GM06990 (cell line): Measurements from ENCODE around the gene SLC12A9.

ENCODE experiments used
- DNase-seq: peaks from one replicate; pipeline ENCODE4 v3.0.0-alpha.2; 2011; ENCODE audit not compliant: insufficient read length; ENCODE audit errors: extremely low read depth
- H3K27me3 ChIP-seq: replicated peaks from 2 replicates; pipeline ENCODE4 v1.6.0; 2011; ENCODE audit warnings: low read length; ENCODE audit not compliant: control insufficient read depth, insufficient read depth
- H3K36me3 ChIP-seq: 2 replicates; pipeline ENCODE4 v1.5.1; 2011; ENCODE audit warnings: low read length; ENCODE audit not compliant: control insufficient read depth, insufficient read depth
- H3K4me3 ChIP-seq: replicated peaks from 2 replicates; pipeline ENCODE4 v1.5.1; 2011; ENCODE audit warnings: low read depth, mild to moderate bottlenecking, control low read depth, low read length
- CTCF ChIP-seq: IDR thresholded peaks from 2 replicates; pipeline ENCODE4 v1.5.1; 2011; ENCODE audit warnings: low read length, control low read depth, mild to moderate bottlenecking, inconsistent platforms; ENCODE audit not compliant: insufficient read depth, poor library complexity, severe bottlenecking

Gene SLC12A9

GRCh38 chr7:100818366-100818765, 34.1 kb upstream of the SLC12A9 start:
- H3K4me3 ChIP-seq, result no peak overlapping the region
- no peaks in the 10 kb centered on the region for H3K27me3 ChIP-seq
- H3K36me3 ChIP-seq, result no peaks in the 10 kb centered on the region
- DNase-seq, result no peak
- TF ChIP-seq CTCF, result no peak

- Histone ChIP-seq H3K4me3 (no peak overlapping the region), H3K27me3 (no peaks in the 10 kb centered on the region), H3K36me3 (no peaks in the 10 kb centered on the region)
- no peak for TF ChIP-seq CTCF
- no peak for DNase-seq
Measured at GRCh38 chr7:100818825-100819224, 33.7 kb upstream of the SLC12A9 start.

- no peaks in the 10 kb centered on the region for H3K36me3 ChIP-seq
Measured at GRCh38 chr7:100819586-100819985, 32.9 kb upstream of the SLC12A9 start.

GRCh38 chr7:100822236-100823139, 30.0 kb upstream of the SLC12A9 start:
- Histone ChIP-seq H3K27me3 (peaks cover 4% of the 10 kb centered on the region), H3K36me3 (no peaks in the 10 kb centered on the region), H3K4me3 (no peak overlapping the region)
- no peak for DNase-seq
- no peak for TF ChIP-seq CTCF

More at GRCh38 chr7:100819586-100819985, 32.9 kb upstream of the SLC12A9 start:
- H3K27me3 ChIP-seq, result no peaks in the 10 kb centered on the region
- no peak for TF ChIP-seq CTCF
- DNase-seq, result no peak
- no peak overlapping the region for H3K4me3 ChIP-seq

- no peaks in the 10 kb centered on the region for H3K36me3 ChIP-seq
Measured at GRCh38 chr7:100823140-100823525, 29.4 kb upstream of the SLC12A9 start.

More at GRCh38 chr7:100823140-100823525, 29.4 kb upstream of the SLC12A9 start:
- TF ChIP-seq CTCF, result no peak
- Histone ChIP-seq H3K27me3 (peaks cover 5% of the 10 kb centered on the region), H3K4me3 (no peak overlapping the region)
- no peak for DNase-seq
